Endothelial cell of umbilical vein (primary cell): Measurements from ENCODE around the gene ZDHHC14. TPM values are rescaled to one million over a fixed set of nuclear protein-coding genes. Genes with fewer than 3 reads are reported as not detected.

Experiments used
- BruUV-seq: library from RNA; stranded (reverse); fragments of 400-500 nt; replicated peaks from 2 replicates; lab custom pipeline; 2021; lab: Mats Ljungman, UMichigan
- CTCF ChIA-PET: fragments of 300-600, 350-600 bp; sonication (Branson Sonifier 250); formaldehyde crosslinking; loops from one replicate; lab custom pipeline; 2021; ENCODE audit warnings: antibody characterized with exemption, inconsistent platforms; lab: Charles Lee
- POLR2A ChIA-PET: fragments of 300-600, 350-600 bp; sonication (Branson Sonifier 250); formaldehyde crosslinking; loops from one replicate; lab custom pipeline; 2021; ENCODE audit warnings: antibody characterized with exemption, inconsistent platforms; lab: Charles Lee
- DNase-seq: peaks from one replicate; pipeline ENCODE4 v3.0.0-alpha.2; 2011; ENCODE audit warnings: low read depth, low spot score
- FAIRE-seq: peaks from 2 replicates; lab custom pipeline; 2011; peaks lifted over from hg19 to GRCh38; lab: Jason Lieb, UNC
- H2AFZ ChIP-seq: 2 replicates; pipeline ENCODE4 v1.6.0; 2012; ENCODE audit warnings: low read depth, low read length, control low read depth, inconsistent platforms
- H3K27ac ChIP-seq: 2 replicates; pipeline ENCODE4 v1.5.1; 2011; ENCODE audit warnings: low read depth, mild to moderate bottlenecking, control low read depth, low read length, moderate library complexity; ENCODE audit not compliant: insufficient read depth
- H3K27me3 ChIP-seq, 2 experiments: 2 replicates each; pipeline versions ENCODE4 v1.6.0 to v1.6.1; 2011; ENCODE audit warnings: low read length in 2 of 2, mixed read lengths in 1 of 2; ENCODE audit not compliant: control insufficient read depth in 2 of 2, insufficient read depth in 2 of 2
- H3K36me3 ChIP-seq, 2 experiments: 2 replicates in 1 of 2; 3 replicates in 1 of 2; pipeline ENCODE4 v1.5.1; 2011; ENCODE audit warnings: low read length in 2 of 2, mild to moderate bottlenecking in 1 of 2, moderate library complexity in 1 of 2; ENCODE audit not compliant: control insufficient read depth in 2 of 2, insufficient read depth in 2 of 2; ENCODE audit errors: extremely low read depth in 1 of 2
- H3K4me1 ChIP-seq: 3 replicates; pipeline ENCODE4 v1.5.1; 2011; ENCODE audit warnings: mild to moderate bottlenecking, low read length; ENCODE audit not compliant: control insufficient read depth, insufficient read depth; ENCODE audit errors: extremely low read depth
- H3K4me2 ChIP-seq: 2 replicates; pipeline ENCODE4 v1.6.1; 2011; ENCODE audit warnings: low read length, control low read depth, mixed read lengths; ENCODE audit not compliant: insufficient read depth
- H3K4me3 ChIP-seq, 3 experiments: fragments of 200-600 bp in 1 of 3; sonication (generic), shearing (Covaris generic) in 1 of 3; replicated peaks in 1 of 3; 2 replicates each; pipeline ENCODE4 v1.5.1; 2011 to 2016; ENCODE audit warnings: control low read depth in 3 of 3, low read length in 3 of 3, mild to moderate bottlenecking in 2 of 3, inconsistent platforms in 1 of 3, low read depth in 1 of 3, moderate library complexity in 1 of 3; ENCODE audit not compliant: insufficient read depth in 1 of 3
- H3K79me2 ChIP-seq: 2 replicates; pipeline ENCODE4 v1.6.0; 2012; ENCODE audit warnings: low read length, inconsistent platforms; ENCODE audit not compliant: control insufficient read depth, insufficient read depth
- H3K9ac ChIP-seq: replicated peaks from 2 replicates; pipeline ENCODE3; 2011; ENCODE audit warnings: low read length, control low read depth; ENCODE audit not compliant: insufficient read depth; ENCODE audit errors: extremely low read depth
- H3K9me1 ChIP-seq: replicated peaks from 3 replicates; pipeline ENCODE4 v1.6.0; 2011; ENCODE audit warnings: mild to moderate bottlenecking, low read length; ENCODE audit not compliant: control insufficient read depth, insufficient read depth; ENCODE audit errors: extremely low read depth
- H3K9me3 ChIP-seq: replicated peaks from 2 replicates; pipeline ENCODE4 v1.5.1; 2012; ENCODE audit warnings: low read length, inconsistent platforms; ENCODE audit not compliant: control insufficient read depth, insufficient read depth
- H4K20me1 ChIP-seq: replicated peaks from 2 replicates; pipeline ENCODE3; 2011; ENCODE audit warnings: mild to moderate bottlenecking, low read length; ENCODE audit not compliant: control insufficient read depth, insufficient read depth; ENCODE audit errors: extremely low read depth
- CTCF ChIP-seq, 2 donors: IDR thresholded peaks; 1 replicate in 1 of 2; 2 replicates in 1 of 2; pipeline ENCODE4 v1.5.1; 2011; ENCODE audit warnings: low read length in 2 of 2, mild to moderate bottlenecking in 2 of 2, moderate library complexity in 2 of 2, control low read depth in 1 of 2, inconsistent platforms in 1 of 2, low read depth in 1 of 2; ENCODE audit not compliant: insufficient read depth in 1 of 2; ENCODE audit errors: extremely low read depth in 1 of 2
- EZH2 ChIP-seq: IDR thresholded peaks from 2 replicates; pipeline ENCODE4 v1.6.1; 2012; ENCODE audit warnings: borderline replicate concordance, low read depth, mild to moderate bottlenecking, moderate library complexity, low read length, inconsistent platforms; ENCODE audit not compliant: severe bottlenecking
- FOS ChIP-seq: IDR thresholded peaks from 2 replicates; pipeline ENCODE4 v1.6.1; 2011; ENCODE audit warnings: mild to moderate bottlenecking, low read length, moderate library complexity, borderline replicate concordance; ENCODE audit not compliant: insufficient read depth
- GATA2 ChIP-seq: IDR thresholded peaks from 2 replicates; pipeline ENCODE4 v1.7.0; 2011; ENCODE audit warnings: low read depth, mild to moderate bottlenecking, moderate library complexity, mixed read lengths, low read length; ENCODE audit not compliant: insufficient read length, insufficient read depth
- JUN ChIP-seq: IDR thresholded peaks from 2 replicates; pipeline ENCODE4 v1.6.1; 2011; ENCODE audit warnings: borderline replicate concordance, low read depth; ENCODE audit not compliant: insufficient read length, insufficient read depth
- MYC ChIP-seq: IDR thresholded peaks from one replicate; pipeline ENCODE4 v1.6.1; 2011; ENCODE audit warnings: mild to moderate bottlenecking, low read depth, low read length
- POLR2A ChIP-seq: IDR thresholded peaks from 2 replicates; pipeline ENCODE4 v1.6.1; 2012; ENCODE audit warnings: low read depth, mild to moderate bottlenecking, control low read depth, low read length
- POLR2AphosphoS5 ChIP-seq: IDR thresholded peaks from 2 replicates; pipeline ENCODE4 v1.6.1; 2012; ENCODE audit warnings: low read depth, mild to moderate bottlenecking, control low read depth, low read length, moderate library complexity; ENCODE audit not compliant: insufficient read depth
- dilution Hi-C: fragments of 300-500 bp; cut with MboI; formaldehyde crosslinking; loops from one replicate; pipeline ENCODE4 v1.15.0; 2019; ENCODE audit warnings: low sequenced_read_pairs; ENCODE audit not compliant: extremely low pct_ligation_motif_present
- intact Hi-C: fragments of 100-400 bp; cut with micrococcal nuclease; formaldehyde crosslinking; loops from one replicate; pipeline ENCODE4 v1.10.0; 2022
- polyA plus RNA-seq, 4 experiments: library from polyadenylated mRNA; depleted of rRNA in 3 of 4; stranded (reverse) in 3 of 4; unstranded in 1 of 4; fragments of >200 nt; gene quantifications; 2 replicates each; pipeline versions ENCODE4 v1.2.1 to v1.2.3, GENCODE V29; 2011 to 2012; ENCODE audit warnings: missing spikeins in 1 of 4
- total RNA-seq: library from RNA; stranded (reverse); gene quantifications from 2 replicates; pipeline ENCODE4 v1.2.3, GENCODE V29; 2021
- TF ChIP-seq, protein P1 (sequence below): IDR thresholded peaks from 2 replicates; pipeline ENCODE4 v1.6.1; 2011; ENCODE audit not compliant: insufficient read depth, insufficient read length

Gene ZDHHC14
- total and polyA plus RNA-seq, 2 donors (not counting 3 experiments of a cell fraction or from before 2014, with no cell fraction given): 23.0 to 25.6 TPM

GRCh38 chr6:157607317-157608109 lies 226.5 kb downstream of the ZDHHC14 start:
- H3K9me3 ChIP-seq: no peaks in the 10 kb centered on the region
- intact Hi-C loops (no loop called here), dilution Hi-C loops (no loop called here)
- no peaks in the 10 kb centered on the region for H3K27me3 ChIP-seq
- H3K9me1 ChIP-seq: no peaks in the 10 kb centered on the region
- DNase-seq (no peak), FAIRE-seq (no peak)
- no peak overlapping the region for H3K4me2 ChIP-seq
- no peaks in the 10 kb centered on the region for H3K79me2 ChIP-seq
- ChIA-PET POLR2A (no interaction called here), CTCF (no interaction called here)
- no peak overlapping the region for H3K27ac ChIP-seq
- H3K4me3 ChIP-seq: no peak overlapping the region
- H3K36me3 ChIP-seq: peaks cover 0 to 4% of the 10 kb centered on the region in 2 experiments
- TF ChIP-seq MYC (no peak), CTCF (IDR thresholded peaks at IDR 0.05; ENCODE audit: extremely low read depth in 1 of 2, insufficient read depth in 1 of 2, low read depth in 1 of 2, low read length in 2 of 2) (no peak), POLR2AphosphoS5 (no peak), GATA2 (no peak), FOS (no peak), EZH2 (no peak), JUN (no peak), POLR2A (no peak)
- TF ChIP-seq, protein P1, sequence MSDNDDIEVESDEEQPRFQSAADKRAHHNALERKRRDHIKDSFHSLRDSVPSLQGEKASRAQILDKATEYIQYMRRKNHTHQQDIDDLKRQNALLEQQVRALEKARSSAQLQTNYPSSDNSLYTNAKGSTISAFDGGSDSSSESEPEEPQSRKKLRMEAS: no peak
- no TSS peak for BruUV-seq
- no peak overlapping the region for H2AFZ ChIP-seq
- no peaks in the 10 kb centered on the region for H4K20me1 ChIP-seq
- no peaks in the 10 kb centered on the region for H3K4me1 ChIP-seq
- no peak overlapping the region for H3K9ac ChIP-seq
